ENCODE measurements around the gene RPS18.

- TF ChIP-seq EZH2 (IDR thresholded peaks at IDR 0.05; ENCODE audit: insufficient read depth, poor library complexity, severe bottlenecking) (no peak), EZH2phosphoT487 (IDR thresholded peaks at IDR 0.05; ENCODE audit: insufficient read depth, low read depth) (no peak)
These were observed 44.9 kb downstream of the RPS18 start for GRCh38 chr6:33316603-33317418.
